ENCODE data around the gene ZNF367. TPM values are rescaled to one million over a fixed set of nuclear protein-coding genes. Genes with fewer than 3 reads are reported as not detected.

Gene ZNF367
- total RNA-seq (2021) = 9.3 and 10.1 TPM in 2 replicates
- long read RNA-seq, partial matches to known transcripts = 14 of 16 reads
- long read RNA-seq, other reads (novel, unspliced or antisense) = 2 of 16 reads

DNA sequence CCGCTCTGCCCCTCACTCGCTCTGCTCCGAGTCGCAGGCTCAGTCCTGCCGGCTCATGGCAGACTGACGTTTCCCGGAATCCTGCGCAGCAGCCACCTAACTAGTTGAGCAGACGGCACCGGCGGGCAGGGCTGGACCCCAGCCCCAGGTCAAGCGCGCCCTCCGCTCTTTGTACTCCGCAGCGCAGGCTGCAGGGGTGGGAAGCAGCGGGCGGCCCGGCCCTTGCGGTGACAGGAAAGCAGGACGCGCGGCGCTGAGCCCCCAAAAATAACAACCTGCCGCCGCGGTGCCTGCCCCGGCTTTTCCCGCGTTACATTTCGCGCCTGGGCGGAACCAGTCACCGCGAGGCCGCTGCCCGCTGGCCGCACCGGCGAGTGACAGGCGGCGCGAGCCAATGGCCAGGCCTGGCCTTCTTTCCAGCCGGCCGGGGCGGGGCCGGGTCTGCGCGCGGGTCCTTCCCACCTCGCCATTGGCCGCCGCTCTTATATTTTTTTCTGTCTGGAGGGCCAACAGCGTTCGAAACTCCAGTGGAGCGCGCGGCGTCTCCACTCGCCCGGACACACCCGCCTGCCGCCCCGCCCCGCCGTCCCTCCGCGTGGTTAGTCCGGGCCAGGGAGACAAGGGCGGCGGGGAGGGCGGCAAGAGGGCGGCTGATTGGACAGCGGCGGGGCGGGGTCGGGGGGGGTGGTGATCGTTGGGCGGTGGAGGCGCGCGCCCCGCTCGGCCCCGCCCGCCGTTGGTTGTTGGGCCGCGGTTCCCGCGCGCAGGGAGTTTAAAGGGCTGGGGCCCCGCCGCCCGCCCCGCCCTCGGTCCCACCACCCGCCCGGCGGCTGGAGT, at the start of gene ZNF367:
Gene ZNF367 (minus strand): TSS at position 288 of the 837 bp plus-strand sequence. CDS start 338 bp downstream, outside the sequence.
- Histone ChIP-seq H4K91ac (ENCODE audit: insufficient read length, low read depth, low read length) (peak within 1 kb of the TSS; percentile 23), H3K18ac (ENCODE audit: insufficient read length, low read depth, low read length) (peak within 1 kb of the TSS; percentile 87), H3K9me3 (ENCODE audit: control insufficient read depth, low read depth, low read length) (no peaks in the 10 kb centered on the region), H4K8ac (replicated peaks; ENCODE audit: insufficient read length, low read depth, low read length) (no peak within 1 kb of the TSS), H3T11ph (ENCODE audit: low read length) (no peak within 1 kb of the TSS), H2BK20ac (ENCODE audit: low read depth, low read length, poor library complexity, severe bottlenecking) (no peak within 1 kb of the TSS), H2AK5ac (ENCODE audit: insufficient read length, low read length) (no peak within 1 kb of the TSS), H3K56ac (ENCODE audit: insufficient read length, low read depth, low read length) (no peak within 1 kb of the TSS), H2BK5ac (ENCODE audit: insufficient read length, low read length) (no peak within 1 kb of the TSS), H3K23me2 (ENCODE audit: insufficient read length, low read depth, low read length, poor library complexity, severe bottlenecking) (peaks cover 3% of the 10 kb centered on the region), H3K4me2 (ENCODE audit: insufficient read depth, insufficient read length, low read length) (peak within 1 kb of the TSS; percentile 80), H2AFZ (ENCODE audit: low read length) (no peak within 1 kb of the TSS), H3K14ac (ENCODE audit: insufficient read depth, low read length) (peak within 1 kb of the TSS; percentile 95), H3K27me3 (ENCODE audit: insufficient read depth, low read length) (no peaks in the 10 kb centered on the region), H2BK15ac (ENCODE audit: low read depth, low read length) (peak within 1 kb of the TSS; percentile 81; the same call in 1 of the 2 replicates), H2BK12ac (ENCODE audit: insufficient read length, low read depth, low read length) (no peak within 1 kb of the TSS), H3K23ac (ENCODE audit: insufficient read length, low read depth, low read length) (no peak within 1 kb of the TSS), H3K79me2 (ENCODE audit: insufficient read depth, low read length) (peaks cover 9% of the 10 kb centered on the region; the same call in 1 of the 2 replicates), H2BK120ac (ENCODE audit: low read depth, low read length, poor library complexity, severe bottlenecking) (no peak within 1 kb of the TSS), H4K20me1 (ENCODE audit: control insufficient read depth, insufficient read depth, insufficient read length) (no peaks in the 10 kb centered on the region), H3K79me1 (ENCODE audit: insufficient read depth, low read depth, low read length, poor library complexity, severe bottlenecking) (peaks cover 2% of the 10 kb centered on the region), H3K9ac (ENCODE audit: extremely low read depth, insufficient read length, low read length) (peak within 1 kb of the TSS; percentile 90), H3K4me1 (ENCODE audit: insufficient read depth, low read length) (no peaks in the 10 kb centered on the region; the same call in 1 of the 2 replicates), H3K27ac (ENCODE audit: insufficient read length, low read depth, low read length) (peak within 1 kb of the TSS; percentile 44), H4K5ac (ENCODE audit: insufficient read length, low read depth, low read length) (no peak within 1 kb of the TSS), H3K4ac (ENCODE audit: low read depth, low read length) (no peak within 1 kb of the TSS; the same call in 1 of the 2 replicates)
- no peaks in the 10 kb centered on the region for H3K9me3 Mint-ChIP-seq
- peak within 1 kb of the TSS; percentile 84 to 92 for H3K4me3 Mint-ChIP-seq
- TF ChIP-seq, protein P1, sequence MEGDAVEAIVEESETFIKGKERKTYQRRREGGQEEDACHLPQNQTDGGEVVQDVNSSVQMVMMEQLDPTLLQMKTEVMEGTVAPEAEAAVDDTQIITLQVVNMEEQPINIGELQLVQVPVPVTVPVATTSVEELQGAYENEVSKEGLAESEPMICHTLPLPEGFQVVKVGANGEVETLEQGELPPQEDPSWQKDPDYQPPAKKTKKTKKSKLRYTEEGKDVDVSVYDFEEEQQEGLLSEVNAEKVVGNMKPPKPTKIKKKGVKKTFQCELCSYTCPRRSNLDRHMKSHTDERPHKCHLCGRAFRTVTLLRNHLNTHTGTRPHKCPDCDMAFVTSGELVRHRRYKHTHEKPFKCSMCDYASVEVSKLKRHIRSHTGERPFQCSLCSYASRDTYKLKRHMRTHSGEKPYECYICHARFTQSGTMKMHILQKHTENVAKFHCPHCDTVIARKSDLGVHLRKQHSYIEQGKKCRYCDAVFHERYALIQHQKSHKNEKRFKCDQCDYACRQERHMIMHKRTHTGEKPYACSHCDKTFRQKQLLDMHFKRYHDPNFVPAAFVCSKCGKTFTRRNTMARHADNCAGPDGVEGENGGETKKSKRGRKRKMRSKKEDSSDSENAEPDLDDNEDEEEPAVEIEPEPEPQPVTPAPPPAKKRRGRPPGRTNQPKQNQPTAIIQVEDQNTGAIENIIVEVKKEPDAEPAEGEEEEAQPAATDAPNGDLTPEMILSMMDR (conservative IDR thresholded peaks at IDR 0.05) = no peak
- H3K4me1 Mint-ChIP-seq = peaks cover 33 to 39% of the 10 kb centered on the region in 2 experiments
- peak within 1 kb of the TSS; percentile 90 to 97 (median 94) for H3K27ac Mint-ChIP-seq
- H3K36me3 Mint-ChIP-seq (ENCODE audit: insufficient read depth in 1 of 3, low read depth in 3 of 3) = peaks cover 0 to 4% (median 0%) of the 10 kb centered on the region in 3 experiments; a peak in 1 of 7 replicates
- H3K27me3 Mint-ChIP-seq (ENCODE audit: low read depth) = no peaks in the 10 kb centered on the region
- WGBS (ENCODE audit: extremely low coverage, insufficient read length, low lambda C conversion rate) = no CpG with 5 or more reads among the region's 100 CpGs
- DNase-seq = peak; percentile 95

Measured in H9 (cell line).